Left kidney (tissue), 1 donor: Measurements from ENCODE around the gene VSNL1. TPM values are rescaled to one million over a fixed set of nuclear protein-coding genes. Genes with fewer than 3 reads are reported as not detected.

Source experiments
- polyA plus RNA-seq: library from polyadenylated mRNA; unstranded; fragments of 120-200 nt; gene quantifications from one replicate; pipeline ENCODE4 v1.2.1, GENCODE V29; 2013; ENCODE audit not compliant: insufficient read length

Gene VSNL1
- polyA plus RNA-seq, 1 donor = 4.4 TPM

Other genes with a start within 250 kb of the VSNL1 start
- 0.38 TPM for gene RAD51AP2, start 22.3 kb upstream of the VSNL1 start, polyA plus RNA-seq
- 49.2 TPM for gene SMC6, start 213.1 kb downstream of the VSNL1 start, polyA plus RNA-seq
- 25.4 TPM for gene GEN1, start 213.4 kb downstream of the VSNL1 start, polyA plus RNA-seq